HG02610 (cell line): Measurements from ENCODE around the gene FLYWCH2.
"Not testable (repeated sequence)": the region's sequence is repeated elsewhere in the genome, so short reads cannot be mapped to it uniquely, and the experiment has no call there.

Source experiments
- ATAC-seq: cut with Tn5 transposase; IDR thresholded peaks from one replicate; pipeline ENCODE4 v1.9.1; 2021; ENCODE audit warnings: mild to moderate bottlenecking, moderate library complexity; ENCODE audit not compliant: unreplicated experiment

The FLYWCH2 gene

DNA sequence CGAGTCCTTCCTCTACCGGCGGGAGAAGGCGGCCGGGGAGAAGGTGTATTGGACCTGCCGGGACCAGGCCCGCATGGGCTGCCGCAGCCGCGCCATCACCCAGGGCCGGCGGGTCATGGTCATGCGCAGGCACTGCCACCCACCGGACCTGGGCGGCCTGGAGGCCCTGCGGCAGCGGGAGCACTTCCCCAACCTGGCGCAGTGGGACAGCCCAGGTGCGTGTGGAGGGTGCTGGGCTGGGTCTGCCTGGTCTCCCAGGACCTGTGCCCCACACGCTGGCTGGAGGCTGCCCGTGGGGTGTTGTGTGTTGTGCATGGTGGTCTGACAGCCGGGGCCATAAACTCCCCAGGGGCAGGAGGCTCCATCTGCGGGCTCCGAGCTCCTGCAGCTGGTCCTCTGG is 54.2 kb downstream of the FLYWCH2 start:
- no peak for ATAC-seq

DNA sequence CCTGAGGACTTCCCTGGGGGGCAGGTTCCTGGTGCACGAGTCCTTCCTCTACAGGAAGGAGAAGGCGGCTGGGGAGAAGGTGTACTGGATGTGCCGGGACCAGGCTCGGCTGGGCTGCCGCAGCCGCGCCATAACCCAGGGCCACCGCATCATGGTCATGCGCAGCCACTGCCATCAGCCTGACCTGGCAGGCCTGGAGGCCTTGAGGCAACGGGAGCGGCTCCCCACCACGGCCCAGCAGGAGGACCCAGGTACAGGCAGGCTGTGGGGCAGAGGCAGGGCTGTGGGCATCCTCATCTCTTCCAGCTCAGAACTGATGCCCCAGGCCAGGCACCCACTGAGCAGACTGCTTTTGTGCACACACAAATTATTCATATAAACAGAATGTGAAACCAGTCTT is 55.2 kb downstream of the FLYWCH2 start:
- no peak for ATAC-seq

DNA sequence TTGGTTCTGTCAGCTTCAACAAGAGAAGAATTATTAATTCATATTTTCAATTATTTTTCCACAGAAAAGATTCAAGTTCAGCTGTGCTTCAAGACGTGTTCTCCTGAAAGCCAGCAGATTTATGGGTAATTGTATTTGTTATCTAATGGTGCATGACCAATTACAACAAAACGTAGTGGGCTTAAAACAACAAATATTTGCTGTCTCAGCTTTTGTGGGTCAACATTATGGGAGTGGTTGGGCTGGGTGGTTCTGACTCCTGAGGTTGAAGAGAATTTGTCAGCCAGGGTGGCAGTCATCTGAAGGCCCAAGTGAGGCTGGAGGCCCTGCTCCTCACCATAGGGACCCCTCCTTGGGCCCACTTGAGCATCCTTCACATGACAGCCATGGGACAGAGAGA is 57.0 kb downstream of the FLYWCH2 start:
- no peak for ATAC-seq

DNA sequence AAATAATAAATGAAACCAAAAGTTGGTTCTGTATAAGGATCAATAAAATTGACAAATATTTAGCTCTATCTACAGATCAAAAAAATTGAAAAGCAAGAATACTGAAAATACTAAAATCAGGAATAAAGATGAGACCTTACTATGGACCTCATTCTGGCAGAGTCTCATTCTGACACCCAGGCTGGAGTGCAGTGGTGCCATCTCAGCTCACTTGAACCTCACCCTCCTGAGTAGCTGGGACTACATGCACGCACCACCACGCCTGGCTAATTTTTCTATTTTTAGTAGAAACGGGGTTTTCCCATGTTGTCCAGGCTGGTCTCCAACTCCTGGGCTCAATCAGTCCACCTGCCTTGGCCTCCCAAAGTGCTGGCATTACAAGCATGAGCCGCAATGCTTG is 59.0 kb downstream of the FLYWCH2 start:
- no peak for ATAC-seq

DNA sequence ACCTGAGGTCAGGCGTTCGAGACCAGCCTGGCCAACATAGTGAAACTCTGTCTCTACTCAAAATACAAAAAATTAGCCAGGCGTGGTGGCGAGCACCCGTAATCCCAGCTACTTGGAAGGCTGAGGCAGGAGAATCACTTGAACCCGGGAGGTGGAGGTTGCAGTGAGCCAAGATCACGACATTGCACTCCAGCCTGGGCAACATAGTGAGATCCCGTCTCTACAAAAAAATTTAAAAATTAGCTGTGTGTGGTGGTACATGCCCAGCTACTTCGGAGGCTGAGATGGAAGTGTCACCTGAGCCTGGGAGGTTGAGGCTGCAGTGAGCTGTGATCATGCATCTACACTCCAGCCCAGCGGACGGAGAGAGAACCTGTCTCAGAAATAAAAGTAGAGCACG is 60.7 kb downstream of the FLYWCH2 start:
- ATAC-seq = not testable (repeated sequence)

DNA sequence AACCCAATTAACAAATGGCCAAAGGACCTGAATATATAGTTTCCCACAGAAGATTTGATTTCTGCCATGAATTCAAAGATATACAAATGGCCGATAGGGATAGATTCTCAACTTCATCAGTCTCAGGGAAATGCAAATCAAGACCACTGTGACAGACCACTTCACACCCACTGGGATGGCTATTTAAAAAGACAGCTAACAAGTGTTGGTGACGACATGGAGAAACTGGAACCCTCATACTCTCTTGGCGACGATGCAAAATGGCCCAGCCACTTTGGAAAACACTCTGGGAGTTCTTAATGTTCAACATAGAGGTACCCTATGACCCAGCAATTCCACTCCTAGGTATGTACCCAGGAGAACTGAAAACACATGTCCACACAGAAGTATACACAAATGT is 63.6 kb downstream of the FLYWCH2 start:
- no peak for ATAC-seq
